D341Med (cell line): ENCODE results near the gene CBFB.

Experiments
- DNase-seq: peaks from one replicate; pipeline ENCODE4 v3.0.0; 2012; ENCODE audit warnings: low spot score

The CBFB gene

DNA sequence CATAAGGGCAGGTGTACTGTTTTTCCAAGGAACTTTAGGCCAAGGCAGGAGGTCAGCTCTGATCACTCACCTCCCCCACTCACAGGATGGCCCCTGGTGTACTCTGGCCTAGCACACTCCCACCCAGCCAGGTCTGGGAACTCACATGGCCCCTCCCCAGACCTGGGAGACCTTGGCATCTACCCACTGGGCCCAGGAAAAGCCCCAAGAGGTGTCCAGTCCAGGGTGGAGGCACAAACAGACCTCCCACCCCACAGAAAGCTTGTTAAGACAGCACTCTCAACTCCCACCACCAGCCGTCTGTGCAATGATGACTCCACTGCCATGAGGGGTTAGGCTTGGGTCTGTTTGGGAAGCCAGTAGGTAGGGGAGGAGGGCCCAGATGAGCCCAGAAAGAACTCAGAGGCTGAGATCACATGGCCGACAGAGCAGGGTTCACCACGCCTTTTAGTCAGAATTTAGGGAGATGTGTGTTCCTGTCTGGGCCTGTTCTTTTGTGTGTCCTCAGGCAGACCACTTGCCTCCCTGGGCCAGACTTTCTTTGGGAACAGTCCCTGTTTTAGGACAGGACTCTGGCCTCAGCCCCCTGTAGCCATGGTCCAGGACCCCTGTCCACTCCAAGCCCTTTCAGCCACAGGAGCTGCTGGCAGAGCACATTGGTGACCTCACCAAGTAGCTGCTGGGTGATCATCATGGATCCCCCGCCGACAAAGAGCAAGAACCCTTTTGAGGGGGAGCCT, 12.1 kb upstream of the CBFB start:
- no peak for DNase-seq

DNA sequence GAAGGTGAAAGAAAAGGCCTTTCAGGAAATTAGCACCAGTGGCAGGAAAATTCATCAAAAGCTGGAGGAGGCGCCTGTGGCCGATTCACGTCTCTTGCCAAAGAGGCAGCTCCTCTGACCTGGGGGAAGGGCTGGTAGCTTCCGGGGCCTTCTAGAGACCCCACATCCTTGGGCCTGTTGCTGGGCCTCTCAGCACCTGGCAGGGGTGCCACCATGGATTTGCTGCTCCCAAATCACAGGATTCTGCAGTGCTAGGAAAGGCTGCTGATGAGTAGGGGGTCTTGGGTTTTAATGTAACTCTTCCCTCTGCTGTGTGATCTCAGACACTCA, 11.6 kb upstream of the CBFB start:
- no peak for DNase-seq

DNA sequence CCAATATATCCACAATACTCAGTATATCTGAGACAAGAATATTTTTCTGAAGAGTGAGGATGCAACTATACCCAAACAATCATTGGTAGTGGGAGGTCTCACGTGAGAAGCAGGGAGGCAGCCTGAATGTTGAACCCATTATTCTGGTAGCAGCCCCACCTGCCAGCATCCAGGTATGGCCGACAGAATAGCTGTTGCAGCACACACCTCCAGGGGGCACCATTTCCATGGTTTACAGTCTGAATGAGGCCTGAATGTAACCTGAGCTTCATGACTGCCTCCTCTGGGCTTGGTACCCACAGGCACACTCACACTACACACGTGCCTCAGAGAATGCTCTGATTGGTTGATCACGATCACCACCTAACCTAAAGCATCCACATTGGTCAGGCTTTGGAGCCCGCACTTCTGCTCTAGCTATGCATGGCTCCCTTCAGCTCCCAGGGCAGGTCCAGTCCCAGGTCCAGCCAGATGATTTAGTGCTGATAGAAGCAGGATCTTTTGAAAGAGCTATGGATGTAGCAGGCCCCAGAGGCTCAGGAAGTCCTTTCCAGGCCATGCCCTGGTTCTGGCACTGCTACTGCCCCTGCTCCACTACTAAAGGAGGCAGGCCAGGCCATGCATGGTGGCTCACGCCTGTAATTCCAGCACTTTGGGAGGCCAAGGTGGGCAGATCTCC, 11.0 kb upstream of the CBFB start:
- DNase-seq = peak; percentile 84

DNA sequence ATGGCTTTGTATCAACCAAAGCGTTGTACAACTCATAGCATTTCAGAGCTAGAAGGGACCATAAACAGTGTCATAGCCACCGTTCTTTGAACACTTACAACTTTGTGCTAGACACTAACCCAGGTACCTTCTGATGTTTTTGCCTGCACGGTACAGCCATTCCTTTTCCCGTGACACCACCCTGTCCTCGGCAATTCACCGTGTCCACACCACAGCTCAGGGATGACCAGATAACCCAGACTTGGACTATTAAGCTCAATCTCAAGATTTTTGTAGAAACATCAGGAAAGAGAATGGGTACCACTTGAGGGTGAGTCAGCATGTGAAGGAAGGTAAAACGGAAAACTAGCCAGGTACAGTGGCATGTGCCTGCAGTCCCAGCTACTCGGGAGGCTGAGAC, 9.8 kb upstream of the CBFB start:
- no peak for DNase-seq

DNA sequence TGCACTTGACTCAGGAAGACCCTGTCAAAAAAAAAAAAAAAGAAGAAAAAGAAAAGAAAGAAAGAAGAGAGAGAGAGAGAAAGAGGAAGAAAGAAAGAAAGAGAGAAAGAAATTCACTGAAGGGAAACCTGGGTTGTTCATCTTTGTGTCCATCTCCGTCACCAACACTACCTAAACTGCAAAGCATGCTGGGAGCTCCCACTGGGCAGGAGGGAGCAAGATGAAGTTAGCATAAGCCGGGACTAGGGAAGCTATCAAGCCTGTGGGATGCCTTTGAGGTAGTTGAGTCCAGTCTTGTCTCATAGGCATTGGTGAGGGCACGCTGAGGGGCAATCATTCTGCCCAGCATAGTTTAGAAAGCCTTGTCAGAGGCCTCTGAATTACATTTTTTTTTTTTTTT, 7.6 kb upstream of the CBFB start:
- no peak for DNase-seq

DNA sequence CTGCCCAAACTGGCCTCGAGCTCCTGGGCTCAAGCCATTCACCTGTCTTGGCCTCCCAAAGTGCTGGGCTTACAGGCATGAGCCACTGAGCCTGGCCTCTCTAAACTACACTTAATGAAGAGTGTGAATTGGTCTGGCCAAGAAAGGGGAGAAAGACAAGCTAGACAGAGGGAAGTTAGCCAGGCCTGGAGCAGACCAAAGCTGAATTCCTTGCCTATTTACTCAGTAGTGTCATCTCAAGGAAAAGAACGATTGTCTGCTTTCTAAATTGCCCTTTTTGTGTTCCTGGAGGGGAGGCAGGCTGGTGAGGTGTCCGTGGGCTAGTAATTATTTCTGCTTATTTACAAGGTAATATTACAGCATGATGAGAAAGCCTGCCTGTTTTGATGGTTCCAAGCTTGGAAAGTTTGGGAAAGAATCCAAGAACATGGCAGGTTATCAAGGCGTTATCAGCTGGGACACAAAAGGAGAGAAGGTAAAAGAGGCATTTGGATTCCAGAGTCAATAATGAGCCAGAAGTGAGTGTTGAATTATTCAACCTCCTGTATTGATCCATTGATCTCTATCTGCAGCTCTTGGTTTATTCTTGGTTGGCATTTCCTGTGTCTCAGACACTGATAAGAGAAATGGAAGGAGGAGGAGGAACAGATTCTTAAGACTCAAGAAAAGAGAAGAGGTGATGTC, 6.3 kb upstream of the CBFB start:
- DNase-seq = no peak

DNA sequence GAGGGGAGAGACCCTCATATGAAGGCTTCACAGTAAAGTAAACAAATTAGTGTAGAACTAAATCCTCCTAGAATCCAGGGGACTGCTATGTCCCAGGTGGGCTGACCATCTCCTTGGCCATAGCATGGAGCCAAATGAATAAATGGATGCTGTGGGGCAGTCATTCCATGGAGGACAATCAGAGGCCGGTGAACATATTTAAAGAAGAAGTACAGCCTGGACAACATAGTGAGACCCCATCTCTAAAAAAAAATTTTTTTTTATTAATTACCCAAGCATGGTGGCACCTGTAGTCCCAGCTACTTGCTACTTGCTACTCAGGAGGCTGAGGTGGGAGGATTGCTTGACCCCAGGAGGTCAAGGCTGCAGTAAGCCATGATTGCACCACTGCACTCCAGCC, 5.3 kb upstream of the CBFB start:
- no peak for DNase-seq

DNA sequence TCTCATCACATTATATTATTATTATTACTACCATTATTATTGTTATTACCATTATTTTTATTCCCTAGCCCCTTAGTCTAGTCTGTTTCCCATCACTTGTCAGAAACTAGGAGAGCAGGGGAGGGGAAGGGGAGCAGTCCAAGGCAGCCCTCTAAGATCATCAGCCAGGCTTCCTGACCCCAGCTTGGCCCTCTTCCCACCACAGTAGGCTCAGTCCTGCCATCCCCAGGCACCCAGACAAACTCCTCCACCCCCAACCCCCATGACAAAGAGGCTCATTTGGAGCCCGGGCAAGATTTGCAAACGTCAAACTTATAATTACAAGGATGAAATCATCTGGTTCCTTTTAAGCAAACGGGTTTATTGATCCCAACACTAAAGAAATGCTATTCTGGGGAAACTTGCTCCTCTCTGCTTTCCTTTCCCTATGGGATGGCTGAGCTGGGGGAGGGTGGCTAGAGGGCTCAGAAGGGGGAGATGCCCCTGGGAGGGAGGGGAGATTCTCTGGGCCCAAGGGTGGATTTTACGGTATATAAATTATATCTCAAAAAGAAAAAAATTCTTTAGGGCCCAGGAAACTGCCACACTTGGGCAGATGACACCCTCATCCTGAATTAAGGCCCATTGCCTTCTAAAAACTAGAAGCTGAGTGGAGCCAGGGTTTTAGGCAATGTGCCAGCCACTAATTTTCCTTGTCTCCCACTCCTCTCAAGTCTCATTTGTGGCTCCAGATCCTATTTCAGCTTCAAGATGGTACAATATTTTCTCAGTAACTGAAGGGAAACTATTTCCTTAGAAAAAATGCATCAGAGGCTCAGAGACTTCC, 4.4 kb upstream of the CBFB start:
- DNase-seq = no peak

DNA sequence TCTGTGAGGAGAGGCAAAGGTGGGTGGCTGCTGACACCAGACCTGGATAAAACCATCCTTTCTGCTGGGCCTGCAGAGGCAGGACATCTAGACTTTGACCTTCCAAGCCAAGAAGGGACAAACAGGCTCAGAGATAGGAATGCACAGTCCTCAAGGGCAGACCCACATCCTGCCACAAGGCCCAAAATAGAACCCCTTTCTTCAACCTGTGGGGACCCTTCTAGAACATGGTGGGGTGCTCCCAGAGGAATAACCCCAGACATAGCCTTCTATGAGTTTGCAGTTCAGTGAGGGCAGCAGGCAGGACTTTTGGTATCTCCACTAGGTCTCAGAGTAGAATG, 3.8 kb upstream of the CBFB start:
- DNase-seq = peak; percentile 4

DNA sequence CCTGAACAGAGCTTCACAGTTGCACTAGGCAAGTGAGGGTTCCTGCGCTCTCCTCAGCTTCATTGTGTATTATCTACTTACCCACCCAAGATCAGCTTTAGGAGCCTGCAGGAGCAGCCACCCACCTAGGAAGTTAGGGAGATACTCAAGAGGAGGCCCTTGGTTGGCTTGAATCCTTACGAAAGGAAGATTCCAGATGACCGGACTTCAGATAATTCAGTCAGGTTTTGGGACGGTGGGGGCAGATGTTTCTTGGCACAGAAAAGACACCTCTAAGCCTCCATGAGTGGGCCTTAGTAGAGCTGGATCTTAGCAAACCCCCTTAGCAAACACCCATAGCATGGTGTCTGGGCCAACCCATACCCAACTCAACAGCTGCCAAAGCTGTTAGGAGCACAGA, 2.4 kb upstream of the CBFB start:
- DNase-seq = no peak

DNA sequence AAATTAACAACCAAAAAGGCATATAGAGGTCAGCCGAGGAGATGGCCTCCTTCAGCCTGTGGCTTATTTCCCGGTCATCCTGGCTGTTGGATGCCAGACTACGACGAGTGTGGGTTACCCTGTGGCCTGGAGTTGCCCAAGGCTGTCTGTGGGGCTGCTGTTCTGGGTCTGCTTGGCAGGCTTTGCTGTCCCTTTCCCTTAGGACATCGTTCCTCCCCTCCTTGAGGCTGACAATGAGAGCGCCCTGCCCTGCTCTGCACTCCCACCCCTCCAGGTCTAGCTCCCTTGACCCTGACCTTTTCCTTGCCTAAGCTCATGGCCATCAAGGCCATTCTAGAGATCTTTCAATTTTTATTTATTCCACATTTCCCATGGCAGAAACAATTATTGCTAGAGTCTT, 1.9 kb upstream of the CBFB start:
- peak; percentile 5 for DNase-seq

DNA sequence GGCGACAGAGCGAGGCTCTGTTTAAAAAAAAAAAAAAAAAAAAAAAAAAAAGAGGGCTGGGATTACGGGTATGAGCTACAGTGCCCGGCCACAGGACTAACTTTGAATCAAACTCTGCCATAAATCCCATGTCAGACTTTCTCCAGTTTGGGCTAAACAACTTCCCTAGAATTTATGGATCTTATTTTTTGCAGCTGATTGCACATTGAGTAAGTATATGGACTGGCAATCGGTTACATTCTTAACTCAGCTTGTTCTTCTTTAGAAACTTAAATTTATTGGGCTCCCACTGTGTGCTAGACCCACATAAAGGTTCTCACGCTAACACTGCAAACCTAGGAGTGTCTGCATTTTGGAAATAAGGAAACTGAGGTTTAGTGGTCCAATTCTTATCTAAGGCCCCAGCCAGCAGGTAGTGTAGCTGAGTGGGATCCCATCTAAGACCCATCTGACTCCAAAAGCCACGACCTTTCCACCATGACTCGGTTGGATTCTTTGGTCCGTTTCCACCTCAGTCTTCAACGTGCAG, 718 bp upstream of the CBFB start:
- DNase-seq = peak; percentile 14

DNA sequence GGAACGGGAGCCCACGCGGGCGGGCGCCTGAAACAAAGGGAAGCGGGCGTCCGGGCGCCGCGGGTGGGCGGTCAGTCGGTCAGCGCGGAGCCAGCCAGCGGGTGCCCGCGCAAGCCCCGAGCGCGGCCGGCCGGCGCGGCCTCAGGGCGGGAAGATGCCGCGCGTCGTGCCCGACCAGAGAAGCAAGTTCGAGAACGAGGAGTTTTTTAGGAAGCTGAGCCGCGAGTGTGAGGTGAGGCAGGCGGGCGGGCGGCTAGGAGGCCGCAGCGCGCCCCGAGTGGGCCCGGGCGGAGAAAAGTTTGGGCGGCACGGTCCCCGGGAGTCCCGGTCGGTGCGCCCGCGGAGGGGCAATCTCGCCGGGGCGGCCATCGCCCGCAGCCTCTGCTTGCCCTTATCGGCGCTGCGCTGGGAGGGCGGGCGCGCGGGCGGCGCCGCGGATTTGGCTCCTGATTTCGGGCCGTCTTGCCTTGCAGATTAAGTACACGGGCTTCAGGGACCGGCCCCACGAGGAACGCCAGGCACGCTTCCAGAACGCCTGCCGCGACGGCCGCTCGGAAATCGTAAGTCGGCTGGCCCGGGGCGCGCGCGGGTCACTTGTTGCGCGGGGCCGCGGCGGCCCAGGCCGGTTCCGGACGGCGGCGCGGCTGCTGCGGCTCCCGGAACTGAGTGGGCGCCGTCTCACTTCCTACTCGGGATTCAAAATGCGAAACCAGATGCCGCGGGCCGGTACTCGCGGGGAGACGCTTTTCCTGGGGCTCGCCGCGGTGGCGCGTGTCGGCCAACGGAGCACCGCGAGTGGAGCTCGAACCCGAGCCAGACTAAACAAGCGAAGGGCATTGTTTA, 526 bp downstream of the CBFB start:
- peak; percentile 71 for DNase-seq

DNA sequence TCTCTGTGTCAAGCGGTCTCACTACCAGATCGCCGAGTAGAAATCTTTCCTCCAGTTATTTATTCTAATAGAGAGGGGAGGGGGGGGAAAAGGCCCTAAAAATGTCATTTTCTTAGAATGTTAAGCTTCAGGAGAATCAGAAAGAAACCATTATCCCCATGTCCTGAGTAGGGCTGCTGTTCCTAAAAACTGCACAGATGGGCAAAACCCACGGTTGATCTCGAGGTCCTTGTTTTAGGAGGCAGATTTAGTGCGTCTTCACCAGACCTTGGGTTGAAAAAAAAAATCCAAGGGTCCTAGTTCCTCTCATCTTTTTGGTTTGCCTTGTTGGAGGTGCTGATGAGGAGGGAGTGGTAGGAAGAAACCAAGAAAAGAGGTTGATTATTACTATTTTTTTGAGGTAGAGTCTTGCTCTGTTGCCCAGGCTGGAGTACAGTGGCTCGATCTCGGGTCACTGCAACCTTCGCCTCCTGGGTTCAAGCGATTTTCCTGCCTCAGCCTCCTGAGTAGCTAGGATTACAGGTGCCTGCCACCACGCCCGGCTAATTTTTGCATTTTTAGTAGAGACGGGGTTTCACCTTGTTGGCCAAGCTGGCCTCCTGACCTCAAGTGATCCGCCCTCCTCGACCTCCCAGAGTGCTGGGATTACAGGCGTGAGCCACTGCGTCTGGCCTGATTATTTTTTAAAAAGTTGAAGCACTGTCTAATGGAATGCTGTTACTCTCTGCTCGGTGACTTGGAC, 1.4 kb downstream of the CBFB start:
- no peak for DNase-seq

DNA sequence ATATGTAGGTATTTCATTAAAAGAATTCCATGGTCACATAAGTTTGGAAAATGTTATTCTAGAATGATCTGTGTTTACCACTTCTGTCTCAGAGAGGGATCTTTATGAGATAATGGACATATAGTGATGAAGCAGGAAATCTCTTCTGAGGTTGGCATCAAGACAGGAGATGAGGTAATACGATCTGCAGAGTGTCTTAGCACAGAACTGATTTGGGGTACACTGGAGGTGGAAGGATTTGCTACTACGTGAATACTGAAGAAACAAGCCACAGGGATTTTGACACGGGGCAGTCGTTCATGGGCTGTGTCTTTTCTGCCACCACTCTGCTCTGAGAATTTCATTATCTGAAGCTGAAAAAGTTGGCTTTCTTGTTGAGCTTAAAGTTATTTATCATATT, 5.5 kb downstream of the CBFB start:
- DNase-seq = no peak

DNA sequence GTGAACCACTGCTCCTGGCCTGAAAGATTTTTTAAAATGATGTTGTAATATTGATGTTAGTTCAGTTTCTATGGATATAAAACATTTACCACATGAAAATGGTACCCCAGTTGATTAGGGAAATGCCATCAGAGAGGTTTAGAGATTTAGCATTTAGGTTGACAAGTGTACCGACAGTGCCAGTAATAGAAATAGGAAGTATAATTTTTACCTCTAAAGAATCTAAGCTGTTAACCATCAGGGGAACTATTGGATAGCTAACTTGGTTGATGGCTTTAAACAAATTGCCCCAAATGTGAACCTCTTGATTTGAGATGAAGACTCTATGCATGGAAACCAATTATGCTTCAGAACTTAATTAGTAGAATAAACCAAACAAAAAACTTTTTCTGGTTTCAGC, 6.4 kb downstream of the CBFB start:
- no peak for DNase-seq

DNA sequence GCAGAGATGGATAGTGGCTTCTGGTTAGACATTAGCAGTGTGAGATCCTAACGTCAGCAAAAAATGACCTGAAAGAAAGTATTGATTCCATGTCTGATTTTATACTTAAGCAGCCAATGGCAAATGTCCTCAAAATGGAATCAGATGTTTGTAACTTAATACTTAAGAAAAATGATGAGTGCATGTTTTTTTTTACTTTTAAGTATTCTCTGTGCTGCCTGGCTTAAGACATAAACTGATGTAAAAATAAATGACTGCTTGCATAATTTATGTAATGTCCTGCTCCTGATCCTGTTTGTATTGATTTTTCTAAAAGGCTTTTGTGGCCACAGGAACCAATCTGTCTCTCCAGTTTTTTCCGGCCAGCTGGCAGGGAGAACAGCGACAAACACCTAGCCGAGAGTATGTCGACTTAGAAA, 7.4 kb downstream of the CBFB start:
- DNase-seq = no peak

DNA sequence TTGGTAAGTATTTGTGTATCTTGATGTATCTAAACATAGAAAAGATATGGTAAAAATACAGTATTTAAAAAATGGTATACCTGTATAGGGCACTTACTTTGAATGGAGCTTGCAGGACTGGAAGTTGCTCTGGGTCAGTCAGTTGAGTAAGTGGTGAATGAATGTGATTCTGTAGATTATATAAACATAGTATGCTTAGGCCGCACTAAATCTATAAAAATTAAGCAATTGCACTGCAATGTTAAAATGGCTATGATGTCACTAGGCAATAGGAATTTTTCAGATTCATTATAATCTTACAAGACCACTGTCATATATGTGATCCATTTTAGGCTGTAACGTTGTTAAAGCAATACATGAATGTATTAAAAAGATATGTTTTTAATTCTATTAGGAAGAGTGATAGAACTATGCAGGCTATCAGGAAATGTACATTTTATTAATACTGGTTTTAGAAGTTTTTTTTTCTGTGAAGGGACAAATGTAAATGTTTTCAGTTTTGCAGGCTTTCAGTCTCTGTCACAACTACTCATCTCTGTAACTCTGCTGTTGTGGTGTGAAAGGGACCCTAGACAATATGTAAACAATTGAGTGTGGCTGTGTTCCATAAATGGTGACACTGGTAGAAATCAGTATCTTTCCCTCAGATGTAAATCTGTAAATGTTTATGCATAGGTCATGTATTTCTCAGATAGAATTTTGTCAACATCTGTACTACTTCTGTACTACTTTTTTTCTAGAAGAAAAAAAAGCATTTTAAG, 10.5 kb downstream of the CBFB start:
- no peak for DNase-seq

DNA sequence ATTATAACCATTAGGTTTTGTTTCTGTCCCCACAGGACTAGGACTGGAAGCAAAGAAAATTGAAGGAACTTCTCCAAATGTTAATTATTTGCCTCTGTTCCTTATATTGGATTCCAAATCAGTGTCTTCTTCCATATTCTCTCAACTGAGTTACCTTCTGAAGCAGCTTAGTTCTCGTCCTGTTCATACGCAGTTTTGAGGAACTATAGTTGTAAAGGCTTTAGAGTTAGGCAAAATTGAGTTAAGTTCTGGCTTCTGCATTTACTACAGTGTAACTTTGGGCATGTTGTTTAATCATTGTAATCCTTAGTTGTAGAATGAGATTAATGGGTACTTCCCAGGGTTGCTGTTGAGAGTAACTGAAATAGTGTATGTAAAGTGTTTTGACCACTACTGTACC, 11.2 kb downstream of the CBFB start:
- no peak for DNase-seq

DNA sequence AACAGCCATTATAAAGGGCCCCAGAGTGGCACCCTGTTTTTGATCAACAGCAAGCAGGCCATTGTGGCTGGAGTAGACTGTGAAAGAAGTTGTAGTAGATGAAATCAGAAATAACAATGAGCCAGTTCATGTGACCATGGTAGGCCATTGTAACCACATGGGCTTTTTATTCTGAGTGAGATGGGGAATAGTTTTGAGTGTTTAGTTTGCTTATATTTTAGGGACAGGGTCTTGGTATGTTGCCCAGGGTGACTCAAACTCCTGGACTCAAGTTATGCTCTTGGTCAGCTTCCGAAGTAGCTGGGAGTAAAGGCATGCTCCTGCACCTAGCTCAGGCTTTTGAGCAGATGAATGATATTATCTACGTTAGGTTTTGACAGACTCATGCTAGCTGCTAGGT, 12.0 kb downstream of the CBFB start:
- no peak for DNase-seq
